Sigmoid colon (tissue), 4 donors: ENCODE results near the gene ZNF654.

ENCODE experiments used
- CTCF ChIP-seq, 4 experiments: fragments of 450-650 bp in 3 of 4; fragments of 200-600 bp in 1 of 4; IDR thresholded peaks; one replicate each; pipeline ENCODE4 v1.5.1; 2016 to 2019; ENCODE audit warnings: antibody characterized with exemption in 4 of 4, mild to moderate bottlenecking in 3 of 4, moderate library complexity in 2 of 4
- EP300 ChIP-seq, 4 donors: sonication (generic); formaldehyde crosslinking; IDR thresholded peaks; one replicate each; pipeline ENCODE4 v1.6.1; 2017; ENCODE audit warnings: antibody characterized with exemption in 4 of 4
- POLR2AphosphoS5 ChIP-seq, 4 donors: sonication (generic); formaldehyde crosslinking; IDR thresholded peaks; one replicate each; pipeline ENCODE4 v1.6.1; 2017; ENCODE audit warnings: antibody characterized with exemption in 4 of 4

GRCh38 chr3:88188436-88188835 lies 129.4 kb downstream of the ZNF654 start:
- TF ChIP-seq CTCF (IDR thresholded peaks at IDR 0.05) = no peak
- no peak for TF ChIP-seq POLR2AphosphoS5 (IDR thresholded peaks at IDR 0.05)
- TF ChIP-seq EP300 (IDR thresholded peaks at IDR 0.05) = no peak
